Dedifferentiated amniotic fluid mesenchymal stem cell (primary cell): ENCODE data around the gene PTPRE.

Experiments
- DNase-seq: peaks from one replicate; pipeline ENCODE4 v3.0.0-alpha.2; 2016; ENCODE audit errors: extremely low spot score

Gene PTPRE

DNA sequence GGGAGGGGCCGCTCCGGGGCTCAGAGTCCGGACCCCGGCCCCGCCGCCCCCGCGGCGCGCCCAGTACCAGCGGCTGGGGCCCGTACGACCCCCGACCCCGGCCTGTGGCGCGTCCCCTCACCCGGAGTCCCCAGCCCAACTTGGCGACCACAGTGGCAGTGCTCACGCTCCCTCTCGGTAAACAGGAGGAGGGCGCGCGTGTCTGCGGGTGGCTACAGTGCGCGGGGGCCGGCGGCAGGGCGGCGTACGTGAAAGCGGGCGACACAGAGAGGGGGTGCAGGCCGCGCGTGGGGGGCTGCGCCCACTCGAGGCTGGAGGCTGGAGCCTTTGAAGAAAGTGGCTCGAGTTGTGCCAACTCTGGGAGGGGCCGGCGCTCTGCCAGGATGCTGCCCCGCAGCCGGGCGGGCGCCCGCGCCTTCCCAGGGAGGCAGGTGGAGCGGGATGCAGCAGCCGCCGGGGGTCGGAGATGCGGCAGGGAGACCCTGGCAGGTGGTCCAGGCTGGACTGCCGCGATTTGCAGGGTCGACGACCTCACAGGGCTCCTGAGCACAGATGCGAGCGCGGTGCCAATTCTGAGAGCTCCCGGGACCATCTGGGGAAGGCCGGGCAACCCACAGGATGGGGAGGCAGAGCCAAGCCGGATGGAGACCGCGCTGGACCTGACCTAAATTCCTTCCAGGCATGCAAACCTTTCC lies 655 bp downstream of the PTPRE start:
- DNase-seq, result no peak

DNA sequence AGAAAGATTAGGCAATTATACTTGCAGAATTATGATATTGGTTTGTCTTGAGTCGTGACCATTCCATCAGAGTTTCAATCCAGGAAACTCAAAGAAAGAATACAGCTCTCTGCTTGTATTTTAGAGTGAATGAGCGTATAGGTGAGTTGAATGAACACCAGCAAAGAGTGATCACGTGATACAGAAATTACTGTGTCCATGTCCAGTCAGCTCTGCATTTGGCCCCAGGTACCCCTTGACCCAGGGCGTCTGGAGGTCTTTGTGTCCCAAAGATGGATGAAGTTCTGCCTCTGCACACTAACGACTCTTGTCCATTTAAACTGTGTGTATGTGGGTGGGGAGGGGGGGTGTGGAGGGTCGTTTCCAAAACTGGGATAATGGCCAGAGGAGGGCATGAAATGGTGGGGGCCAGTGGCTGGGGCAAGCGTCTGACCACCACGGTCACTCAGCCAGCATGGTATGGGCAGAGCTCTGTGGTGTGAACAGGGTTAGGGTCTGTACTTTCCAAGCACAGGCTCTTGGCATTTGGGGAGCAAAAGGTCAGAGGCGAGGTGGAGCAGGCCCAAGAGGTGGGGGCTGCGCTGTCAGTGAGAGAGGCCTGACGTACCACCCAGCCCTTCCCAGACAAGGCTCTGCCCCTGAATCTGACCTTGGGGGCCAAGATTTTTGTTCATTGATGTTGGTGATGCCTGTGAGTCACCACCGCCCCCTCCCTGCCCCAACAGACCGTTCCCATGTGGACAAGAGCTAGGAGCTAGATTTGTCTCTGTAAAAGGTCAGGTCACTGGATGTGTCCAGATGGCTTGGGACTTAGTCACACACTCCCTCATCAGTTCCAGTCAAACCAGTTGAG lies 1.4 kb downstream of the PTPRE start:
- no peak for DNase-seq

DNA sequence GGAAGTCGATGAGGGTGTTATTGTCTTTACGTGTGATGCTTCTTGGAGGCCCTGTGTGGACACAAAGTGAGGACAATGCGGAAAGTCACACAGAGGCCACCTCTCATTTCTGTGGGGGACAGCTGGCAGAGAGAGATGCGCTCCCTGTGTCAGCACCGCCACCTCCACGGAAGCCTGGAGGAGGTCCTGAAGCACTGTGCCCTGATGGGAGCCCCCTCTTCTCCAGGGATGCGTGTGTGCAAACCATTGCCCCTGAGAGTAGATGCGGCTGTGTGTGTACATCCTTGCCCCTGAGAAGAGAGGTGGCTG lies 2.0 kb downstream of the PTPRE start:
- DNase-seq, result no peak

DNA sequence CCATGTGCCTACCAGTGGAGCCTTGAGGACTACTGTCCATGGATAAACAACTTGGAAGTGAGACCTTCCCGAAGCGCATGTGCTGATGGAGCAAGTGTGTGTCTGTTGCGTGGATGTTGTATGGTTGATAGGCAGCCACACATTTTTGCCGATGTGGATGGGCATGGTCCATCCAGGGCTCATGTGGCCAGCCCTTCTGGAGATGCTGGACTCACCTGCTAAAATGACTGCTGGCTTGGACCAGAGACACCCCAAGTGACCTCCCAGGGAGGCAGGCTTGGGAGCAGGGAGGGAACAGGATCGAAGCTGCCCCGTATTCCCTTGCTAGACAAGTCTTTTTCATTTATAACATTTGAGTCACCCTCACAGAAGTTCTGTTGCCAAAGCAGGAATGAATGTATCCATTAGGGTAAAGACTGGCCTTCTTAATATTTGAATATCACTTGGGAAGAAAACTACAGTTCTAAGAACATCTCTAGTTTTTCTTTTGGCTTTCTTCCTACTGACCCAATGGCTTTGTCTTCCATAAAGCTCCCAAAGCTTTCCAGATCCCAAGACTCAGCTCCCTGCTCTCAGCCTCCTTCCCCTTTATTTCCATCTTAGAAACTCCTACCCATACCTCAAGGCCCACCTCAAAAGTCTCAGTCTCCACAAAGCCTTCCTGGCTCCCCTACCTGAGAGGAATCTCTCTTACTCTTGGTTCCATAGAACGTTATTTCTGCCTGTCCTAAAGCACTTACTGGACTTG lies 3.0 kb downstream of the PTPRE start:
- no peak for DNase-seq

DNA sequence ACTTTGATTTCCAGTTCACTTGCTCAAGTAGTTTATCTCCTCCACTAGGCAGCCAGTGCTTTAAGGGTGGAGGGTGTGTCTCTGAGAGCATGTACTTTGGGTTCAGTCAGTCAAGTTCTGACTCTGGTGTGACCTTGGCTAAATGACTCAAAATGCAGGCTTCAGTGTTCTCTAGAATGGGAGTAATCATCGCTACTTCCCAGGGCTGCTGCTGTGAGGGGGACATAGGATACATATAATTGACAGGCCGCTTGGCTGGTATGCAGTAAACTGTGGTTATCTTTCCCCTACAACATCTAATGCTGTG lies 3.5 kb downstream of the PTPRE start:
- DNase-seq, result no peak

DNA sequence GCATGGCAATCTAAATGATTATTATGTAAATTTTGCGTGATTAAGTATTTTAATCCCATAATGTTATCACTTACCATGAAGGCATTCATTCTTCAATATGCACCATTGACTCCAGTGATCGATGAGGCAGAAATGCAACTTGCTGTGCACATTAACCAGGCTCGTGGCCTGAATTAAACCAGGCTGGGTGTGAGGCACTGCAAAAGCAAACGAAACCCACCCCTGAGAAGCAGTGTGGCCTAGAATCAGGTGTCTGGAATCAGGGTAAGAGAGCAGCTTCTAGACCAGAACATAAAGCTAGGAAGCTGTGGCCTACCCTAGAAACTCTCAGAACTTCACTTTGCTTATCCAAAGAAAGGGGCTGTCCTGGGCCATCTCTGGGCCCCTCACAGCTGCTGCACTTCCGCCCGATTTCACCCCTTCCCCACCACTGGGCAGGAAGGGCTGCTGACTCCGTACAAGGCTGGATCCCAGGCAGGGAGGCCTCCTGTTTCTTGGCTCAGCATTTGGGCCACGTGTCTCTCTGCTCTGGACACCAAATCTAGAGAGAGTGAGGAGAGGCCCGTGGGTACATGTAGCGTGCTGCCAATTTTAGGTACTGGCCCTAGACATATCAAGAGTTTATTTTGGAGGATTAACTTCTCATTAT lies 4.4 kb downstream of the PTPRE start:
- no peak for DNase-seq

DNA sequence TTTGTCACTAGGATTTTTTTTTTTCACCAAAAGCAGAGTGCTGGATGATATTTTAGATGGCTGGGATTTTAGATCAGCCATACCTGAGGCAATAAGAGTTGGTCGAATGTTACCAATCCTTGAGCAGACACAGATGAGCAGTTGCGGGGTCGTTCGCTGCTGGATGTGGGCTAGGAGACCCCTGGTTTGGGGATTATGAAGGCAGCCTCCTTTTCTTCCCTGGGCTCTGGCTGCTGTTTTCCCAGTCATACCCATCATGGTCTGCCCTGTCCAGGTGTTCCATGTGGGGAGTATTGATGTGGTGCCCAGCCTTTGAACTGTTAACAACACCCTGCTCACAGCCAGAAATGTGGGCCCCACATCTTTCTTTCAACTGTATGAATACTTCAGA lies 5.0 kb downstream of the PTPRE start:
- no peak for DNase-seq

DNA sequence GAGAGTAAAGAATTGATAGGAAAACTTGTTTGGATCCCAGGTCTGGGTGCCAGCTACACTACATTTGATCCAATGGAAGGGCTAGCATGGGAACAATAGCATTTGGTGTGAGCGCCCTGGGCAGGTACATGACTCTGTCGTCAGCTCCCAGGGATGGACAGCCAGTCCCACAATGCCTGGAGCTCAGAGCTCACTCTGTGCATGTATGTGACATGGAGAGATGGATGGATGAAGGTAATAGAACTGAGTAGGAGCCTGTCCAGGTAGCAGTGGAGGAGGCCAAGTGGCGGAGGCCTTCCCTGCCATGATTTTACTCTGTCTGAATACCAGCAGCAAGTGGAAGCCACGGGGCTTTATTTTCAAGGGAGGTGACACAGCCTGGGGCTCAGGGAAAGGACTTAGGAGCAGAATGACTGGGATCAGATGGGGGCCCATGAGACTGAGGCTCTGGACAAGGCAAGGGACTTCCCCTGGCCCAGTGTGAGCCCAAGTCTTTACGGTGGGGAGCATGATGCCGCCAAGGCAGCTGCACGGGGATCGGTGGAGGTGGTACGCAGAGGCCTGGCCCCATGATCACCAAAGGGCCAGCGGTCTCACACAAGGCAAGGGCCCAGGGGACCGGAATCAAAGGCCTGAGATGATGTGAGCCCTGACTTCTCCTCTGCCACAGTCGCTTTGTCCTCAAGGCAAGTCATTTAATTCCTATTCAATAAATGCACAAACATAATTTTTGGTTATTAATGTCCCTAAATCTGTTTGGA lies 5.9 kb downstream of the PTPRE start:
- no peak for DNase-seq

DNA sequence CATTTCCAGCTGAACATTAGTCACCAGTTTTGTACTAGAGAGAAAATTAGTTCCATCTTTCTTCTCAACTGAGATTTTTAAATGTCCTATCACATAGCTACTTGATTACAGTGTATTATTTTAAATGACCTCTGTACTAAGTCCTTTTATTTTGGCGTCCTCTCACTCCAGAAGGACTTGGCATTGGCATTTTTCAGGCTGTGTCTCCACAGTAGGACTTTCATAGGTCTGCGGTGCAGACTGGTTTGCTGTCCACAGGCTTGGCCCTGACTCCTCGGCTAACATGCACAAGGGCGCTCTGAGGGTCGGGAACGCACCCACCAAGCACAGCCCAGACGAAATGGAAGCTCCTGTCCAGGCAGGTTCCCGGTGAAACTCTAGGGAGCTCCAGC lies 6.5 kb downstream of the PTPRE start:
- DNase-seq, result no peak

DNA sequence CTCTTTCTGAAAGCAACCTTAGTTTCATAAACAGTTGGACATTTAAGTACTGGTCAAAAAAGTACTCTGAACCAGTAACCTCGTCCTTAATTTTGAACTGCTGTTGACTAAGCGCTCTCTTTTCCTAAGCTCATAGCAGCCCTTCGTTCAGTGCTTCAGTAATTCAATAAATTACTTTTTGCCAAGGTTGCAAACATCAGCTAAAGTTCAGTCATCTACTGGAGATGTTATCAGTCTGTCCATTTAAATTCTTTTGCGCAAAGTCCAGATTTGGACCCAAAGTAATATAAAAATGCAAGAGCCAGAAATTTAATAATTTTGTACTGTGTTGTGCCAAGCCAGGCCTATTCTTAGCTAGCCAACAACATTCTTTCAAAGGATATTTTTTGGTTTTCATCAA lies 8.4 kb downstream of the PTPRE start:
- no peak for DNase-seq

DNA sequence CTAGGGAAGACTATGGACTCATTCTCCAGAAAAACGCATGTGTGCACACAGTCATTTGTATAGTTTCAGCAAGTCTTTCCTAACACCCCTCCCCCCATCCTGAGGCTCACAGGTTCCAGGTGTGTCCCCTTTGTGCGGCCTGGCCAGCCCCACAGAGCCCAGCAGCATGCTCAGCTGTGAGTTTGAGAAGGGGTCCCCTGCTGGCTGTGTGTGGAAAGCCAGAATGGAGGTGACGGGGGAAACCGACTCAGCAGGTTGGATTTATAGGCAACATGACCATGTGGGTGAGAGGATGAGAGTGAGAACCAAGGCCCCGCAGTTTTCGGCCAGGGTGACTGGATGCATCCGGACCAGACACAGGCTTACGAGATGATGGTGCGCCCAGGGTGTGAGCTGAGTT lies 9.9 kb downstream of the PTPRE start:
- no peak for DNase-seq

DNA sequence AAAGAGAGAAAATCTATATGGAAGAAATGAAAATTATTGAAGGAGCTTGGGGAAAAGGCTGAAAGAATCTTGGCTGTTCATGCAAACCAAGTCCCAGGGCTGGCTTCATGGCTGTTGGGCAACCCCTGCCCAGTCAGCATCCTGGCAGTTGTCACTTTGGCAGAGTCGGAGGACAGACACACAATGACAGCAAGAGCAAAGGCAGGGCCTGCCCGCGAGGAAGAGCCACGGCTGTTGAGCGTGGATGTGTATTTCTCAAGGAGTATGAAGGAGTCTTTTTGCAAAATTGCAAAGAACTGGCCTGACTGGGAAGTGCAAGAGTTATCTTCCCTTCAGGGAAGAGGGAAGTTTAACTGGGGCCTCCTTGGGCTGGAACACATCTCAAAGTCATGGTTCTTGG lies 11.7 kb downstream of the PTPRE start:
- no peak for DNase-seq

DNA sequence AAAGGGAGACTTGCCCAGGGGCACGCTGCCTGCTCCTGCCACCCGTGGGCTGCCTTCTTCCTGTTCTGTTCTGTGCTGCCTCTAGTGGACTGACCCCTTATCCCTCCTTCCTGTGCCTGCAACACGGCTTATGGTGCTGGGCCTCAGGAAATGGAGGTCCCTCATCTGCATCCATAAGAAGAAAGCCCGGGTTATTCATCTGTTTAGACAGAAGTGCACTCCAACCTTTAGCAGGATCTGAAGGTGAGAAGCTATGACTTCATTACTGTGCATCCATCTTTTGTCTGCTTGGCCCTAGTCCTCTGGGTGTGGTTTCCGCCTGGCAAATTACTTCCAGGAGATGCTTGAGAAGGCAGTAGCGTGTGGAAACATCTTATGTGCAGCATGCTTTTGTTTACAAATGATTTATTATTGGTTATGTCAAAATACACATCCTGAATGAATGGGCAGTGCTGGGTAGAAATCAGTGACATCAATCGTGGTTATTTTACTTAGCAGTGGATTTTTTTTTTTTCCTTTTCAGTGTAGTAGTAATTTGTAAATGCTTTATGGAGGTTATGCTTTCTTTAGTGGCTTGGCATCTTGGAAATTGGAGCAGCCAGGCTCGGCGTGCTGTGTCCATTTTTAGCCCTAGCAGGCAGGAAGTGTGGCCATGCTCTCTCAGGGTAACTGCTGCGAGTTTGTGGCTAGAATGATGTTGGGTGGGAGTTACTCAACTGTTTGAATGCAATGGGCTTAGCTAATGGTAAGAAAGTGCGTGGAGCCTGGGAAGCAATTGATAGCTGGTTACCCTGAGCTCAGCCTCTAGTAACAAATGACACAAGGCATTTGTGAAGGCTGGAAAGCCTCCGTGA lies 12.7 kb downstream of the PTPRE start:
- no peak for DNase-seq

DNA sequence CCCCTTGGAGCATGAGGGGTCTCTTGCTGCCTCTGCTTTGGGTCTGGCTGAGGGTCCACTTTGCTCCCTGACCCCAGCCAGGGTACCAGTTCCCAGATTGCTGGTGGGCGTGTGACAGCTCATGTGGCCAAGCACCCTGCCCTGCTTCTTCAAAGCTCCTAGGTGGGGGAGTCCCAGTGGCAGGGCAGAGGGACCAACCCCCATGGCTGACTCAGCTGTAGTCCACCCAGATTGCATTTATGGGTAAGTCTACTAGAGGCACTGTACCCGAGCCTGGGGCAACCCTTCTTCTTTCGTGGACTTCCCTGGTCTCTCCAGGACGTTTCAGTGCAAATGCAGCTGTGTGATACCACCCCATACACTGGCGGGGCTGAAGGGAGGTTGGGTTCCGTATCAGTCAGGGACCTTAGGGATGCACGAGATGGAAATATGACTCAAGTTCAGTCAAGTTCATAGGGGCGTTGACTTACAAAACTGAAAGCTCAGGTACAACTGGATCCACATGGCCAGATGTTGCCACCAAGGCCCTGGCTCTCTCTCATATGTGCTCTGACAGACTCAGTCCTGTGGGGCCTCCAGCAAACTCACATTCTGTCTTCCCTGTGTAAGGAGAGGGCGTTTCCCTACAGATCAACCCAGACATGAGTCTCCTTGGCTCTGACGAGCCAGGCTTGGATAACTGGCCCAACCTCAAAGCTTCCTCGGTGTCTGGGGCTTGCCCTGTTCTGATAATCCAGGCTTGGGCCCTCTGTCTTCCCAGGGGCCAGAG lies 13.6 kb downstream of the PTPRE start:
- no peak for DNase-seq

DNA sequence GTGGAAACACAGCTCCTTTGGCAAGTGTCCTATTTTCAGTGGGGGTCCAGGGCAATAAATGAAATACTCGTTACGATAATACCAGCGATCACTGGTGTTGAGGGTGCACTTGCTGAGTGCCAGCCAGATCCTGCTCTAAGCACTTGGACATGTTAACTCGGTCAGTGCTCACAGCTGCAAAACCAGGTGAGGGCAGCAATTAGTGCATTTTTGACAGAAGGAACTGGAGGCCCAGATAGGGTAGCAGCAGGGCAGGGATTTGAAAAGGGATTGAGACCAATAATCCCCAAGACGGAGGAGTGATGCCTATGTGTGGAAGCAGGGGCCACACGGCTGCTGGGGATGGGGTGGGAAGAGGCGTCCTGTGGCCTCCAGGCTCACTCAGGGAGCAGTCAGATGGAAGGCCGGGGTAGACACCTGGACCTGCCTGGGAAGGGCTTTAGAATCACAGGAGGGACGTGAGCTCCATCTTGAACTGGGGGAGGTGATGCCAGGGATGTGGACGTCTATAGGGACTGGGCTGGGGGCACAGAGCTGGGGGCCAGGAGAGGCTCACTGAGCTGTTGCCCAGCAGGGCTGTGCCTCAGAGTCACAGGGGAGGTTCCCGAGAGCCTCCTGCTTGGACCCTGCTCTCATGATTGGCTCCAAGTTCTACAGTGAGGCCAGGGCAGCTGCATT lies 14.3 kb downstream of the PTPRE start:
- no peak for DNase-seq

DNA sequence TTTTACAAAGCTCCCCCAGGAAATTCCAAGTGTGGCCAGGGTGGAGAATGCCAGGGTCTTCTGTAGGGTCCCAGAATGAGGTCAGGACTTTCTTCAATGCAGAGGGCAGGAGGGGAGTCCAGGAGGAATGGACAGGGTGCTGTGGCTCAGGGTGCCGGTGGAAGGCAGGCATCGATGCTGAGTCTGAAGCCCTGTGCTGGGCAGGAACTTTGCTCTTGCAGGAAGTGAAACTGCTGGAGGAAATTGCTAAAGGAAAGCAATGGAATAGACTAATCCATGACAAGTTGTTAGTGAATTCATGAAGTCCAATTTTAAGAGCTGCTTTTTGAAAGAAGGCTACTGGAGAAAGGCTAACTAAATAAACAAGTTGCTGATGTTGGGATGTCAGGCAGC lies 14.8 kb downstream of the PTPRE start:
- no peak for DNase-seq

DNA sequence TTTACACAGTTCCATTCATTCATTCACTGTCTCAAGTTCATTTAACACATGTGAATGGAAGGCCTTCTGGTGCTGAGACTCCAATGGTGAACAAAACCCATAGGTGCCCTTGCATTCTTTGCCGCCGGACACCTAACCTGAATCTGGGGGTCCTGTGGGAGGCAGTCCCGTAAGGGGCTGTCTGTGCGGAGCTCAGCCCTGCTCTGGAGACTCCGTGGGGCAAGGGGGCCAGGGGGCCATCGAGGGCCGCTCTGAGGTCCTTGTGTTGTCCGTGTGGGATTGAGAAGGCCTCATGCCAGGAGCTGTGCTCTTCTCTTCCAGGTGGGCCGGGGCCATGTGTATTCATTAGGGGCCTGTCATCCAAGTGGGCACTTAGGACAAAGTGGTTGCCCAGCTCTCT lies 15.3 kb downstream of the PTPRE start:
- no peak for DNase-seq

DNA sequence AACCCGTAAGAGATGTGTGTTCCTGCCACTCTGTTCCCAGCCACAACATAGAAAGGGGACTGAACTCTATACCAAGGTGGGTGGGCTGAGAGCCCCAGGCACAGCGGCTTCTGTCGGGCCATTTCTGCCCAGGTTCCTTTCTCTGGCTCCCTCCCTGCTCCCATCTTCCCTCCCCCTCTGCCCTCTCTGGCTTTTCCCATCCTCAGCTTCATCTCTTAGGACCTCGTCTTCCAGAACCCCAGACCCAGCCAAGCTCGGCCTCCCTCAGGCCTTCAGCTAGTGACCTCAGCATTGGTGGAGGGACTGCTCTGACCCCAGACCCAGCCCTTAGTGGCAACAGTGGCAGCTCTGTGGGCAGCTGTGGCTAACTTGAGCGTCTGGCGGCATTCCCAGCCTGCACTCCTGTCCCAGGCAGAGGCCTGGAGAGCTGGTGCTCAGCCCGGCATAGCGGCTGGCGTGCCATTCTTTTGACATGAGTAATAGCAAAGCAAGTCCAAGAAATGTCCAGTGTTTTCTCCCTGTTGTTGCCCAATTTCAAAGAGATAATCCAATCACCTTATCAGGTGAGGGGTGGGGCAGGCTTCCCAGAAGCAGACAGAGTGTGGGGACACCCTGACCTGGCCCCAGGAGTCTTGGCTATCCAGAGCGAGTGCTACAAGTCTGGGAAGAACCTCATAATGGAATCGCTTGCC lies 15.9 kb downstream of the PTPRE start:
- DNase-seq, result no peak

DNA sequence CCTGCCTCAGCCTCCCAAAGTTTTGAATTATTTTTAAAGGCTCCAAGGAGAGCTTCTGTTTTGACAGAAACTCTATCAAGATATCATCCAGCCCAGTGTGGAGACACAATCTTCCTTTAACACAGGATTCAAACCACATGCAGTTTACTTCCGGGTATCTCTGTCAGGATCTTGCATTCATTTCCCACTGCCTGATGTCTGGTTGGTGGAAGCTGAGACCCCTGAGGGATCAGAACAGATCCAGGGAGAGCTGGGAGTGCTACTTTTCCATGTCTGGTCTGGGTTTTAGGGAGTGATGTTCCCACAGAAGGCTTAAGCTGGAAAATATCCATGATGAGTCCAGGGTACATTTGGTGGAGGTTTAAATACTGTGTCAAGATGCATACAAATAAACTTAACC lies 16.7 kb downstream of the PTPRE start:
- no peak for DNase-seq
